HG03354 (cell line): Measurements from ENCODE around the gene DST.

Source experiments
- ATAC-seq: cut with Tn5 transposase; IDR thresholded peaks from one replicate; pipeline ENCODE4 v1.9.1; 2021; ENCODE audit warnings: mild to moderate bottlenecking; ENCODE audit not compliant: unreplicated experiment, poor library complexity, severe bottlenecking

DST gene

DNA sequence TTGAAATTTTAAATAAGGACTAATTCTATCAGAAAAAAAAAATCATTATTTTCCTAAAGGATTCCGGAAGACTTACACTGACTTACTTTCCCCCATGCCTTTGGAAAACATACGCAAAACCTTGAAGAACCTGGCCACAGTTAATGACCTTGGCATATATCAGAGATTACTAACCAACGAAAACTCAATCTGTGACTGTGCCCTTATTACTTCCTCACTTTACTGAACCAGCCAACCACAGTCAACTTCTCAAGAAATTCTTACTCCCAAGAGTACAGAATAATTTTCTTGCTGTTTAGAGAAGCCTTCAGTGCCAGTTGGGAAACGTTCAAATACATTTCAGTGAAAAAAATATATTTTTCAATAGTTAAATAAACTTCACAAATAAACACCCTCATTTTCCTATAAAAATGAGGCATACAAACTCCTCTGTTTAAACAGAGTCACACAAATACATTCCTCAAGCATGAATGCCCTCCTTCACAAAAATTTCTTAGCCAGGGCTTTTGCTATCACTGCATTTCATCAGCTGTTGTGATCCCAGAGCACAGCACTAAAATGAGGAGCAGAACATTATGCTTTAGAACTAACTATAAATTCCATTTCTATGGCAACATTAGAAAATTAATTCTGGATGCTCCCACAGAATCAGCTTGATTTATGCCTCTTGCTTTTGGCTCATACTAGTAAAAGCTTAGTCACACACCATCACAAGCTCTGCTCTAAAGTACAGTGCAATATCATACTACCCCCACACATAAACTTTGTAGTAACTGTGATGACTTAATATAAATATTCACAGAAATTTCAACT, 117.6 kb downstream of the DST start:
- no peak for ATAC-seq

DNA sequence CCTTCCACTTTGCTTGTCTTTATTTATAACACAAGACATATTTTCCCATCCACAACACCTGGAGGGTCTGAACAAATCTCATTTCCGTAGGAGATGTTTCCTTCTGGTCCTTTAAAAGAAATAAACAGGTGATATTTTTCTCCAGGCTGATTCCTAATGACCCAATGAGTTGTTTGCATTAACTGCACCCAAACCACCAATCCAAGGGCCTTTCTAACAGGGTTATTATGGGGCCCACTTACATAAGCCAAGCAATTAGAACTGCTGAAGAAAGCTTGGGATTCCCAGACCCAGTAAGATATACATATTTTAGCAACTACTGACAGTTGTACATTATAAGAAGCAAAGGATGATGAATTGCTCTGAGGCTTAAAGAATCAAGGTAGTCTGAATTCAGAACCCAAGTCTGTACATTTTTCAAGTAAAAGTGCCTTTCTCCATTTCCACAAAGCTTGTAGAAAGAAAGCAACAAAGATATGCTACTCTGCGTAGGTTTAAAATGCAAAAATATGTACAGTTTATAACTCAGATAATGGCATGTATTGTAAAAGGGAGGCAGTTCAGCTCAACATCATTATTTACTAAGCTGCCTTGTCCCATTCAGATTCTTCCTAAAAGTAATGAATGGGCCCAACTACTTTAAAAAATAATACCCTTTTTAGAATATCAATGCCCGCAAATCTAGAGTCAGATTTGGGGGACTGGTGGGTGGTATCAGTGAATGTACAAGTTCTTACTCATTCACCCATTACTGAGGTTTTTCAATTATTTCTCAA, 120.0 kb downstream of the DST start:
- no peak for ATAC-seq

DNA sequence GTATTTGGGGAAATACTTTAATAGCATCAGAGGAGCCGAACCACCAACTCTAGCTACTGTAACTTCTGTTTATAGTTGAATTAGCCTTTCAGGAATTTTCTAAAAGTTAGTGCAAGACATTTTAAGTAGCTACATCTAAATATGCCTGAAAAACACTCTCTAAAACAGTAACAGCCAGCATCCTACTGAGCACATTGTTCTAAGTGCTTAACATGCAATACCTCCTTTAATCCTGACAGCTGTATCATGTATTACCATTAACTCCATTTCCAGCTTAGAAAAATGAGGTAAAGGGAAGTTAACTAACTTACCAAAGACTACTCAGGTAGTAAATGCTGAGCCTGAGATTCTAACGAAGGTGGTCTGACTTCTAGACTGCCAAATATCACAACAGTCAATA, 120.7 kb downstream of the DST start:
- no peak for ATAC-seq

DNA sequence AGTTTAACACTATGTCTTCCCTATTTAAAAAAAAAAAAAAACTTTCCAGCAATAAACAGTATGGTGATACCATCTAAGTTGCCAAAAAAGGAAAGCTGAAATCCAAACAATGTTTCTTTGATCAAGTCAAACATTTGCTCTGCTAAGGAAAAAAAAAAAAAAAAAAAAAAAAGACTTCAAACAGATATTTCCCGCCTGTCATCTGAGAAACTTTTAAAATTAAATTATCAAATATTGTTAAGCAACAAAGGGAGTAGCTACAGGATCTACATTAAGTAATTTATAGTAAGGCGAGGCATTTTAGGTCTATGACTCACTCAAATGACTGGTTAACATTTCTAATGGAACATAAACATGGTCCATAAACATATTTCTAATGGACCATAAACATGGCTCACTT, 121.2 kb downstream of the DST start:
- ATAC-seq: no peak

DNA sequence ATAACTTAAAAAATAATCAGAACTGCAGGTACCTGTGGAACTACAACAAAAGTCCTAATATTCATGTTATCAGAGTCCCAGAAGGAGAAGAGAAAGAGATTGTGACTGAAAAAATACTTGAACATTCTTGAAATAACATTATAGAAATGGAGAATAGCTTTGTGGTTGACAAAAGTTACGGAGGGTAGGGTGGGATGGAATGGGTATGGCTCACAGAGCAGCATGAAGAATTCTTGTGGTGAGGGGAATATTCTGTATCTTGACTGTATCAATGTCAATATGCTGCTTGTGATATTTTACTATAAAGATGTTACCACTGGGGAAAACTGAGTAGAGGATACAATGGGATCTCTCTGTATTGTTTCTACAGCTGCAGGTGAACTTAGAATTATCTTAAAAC, 122.5 kb downstream of the DST start:
- no peak for ATAC-seq

DNA sequence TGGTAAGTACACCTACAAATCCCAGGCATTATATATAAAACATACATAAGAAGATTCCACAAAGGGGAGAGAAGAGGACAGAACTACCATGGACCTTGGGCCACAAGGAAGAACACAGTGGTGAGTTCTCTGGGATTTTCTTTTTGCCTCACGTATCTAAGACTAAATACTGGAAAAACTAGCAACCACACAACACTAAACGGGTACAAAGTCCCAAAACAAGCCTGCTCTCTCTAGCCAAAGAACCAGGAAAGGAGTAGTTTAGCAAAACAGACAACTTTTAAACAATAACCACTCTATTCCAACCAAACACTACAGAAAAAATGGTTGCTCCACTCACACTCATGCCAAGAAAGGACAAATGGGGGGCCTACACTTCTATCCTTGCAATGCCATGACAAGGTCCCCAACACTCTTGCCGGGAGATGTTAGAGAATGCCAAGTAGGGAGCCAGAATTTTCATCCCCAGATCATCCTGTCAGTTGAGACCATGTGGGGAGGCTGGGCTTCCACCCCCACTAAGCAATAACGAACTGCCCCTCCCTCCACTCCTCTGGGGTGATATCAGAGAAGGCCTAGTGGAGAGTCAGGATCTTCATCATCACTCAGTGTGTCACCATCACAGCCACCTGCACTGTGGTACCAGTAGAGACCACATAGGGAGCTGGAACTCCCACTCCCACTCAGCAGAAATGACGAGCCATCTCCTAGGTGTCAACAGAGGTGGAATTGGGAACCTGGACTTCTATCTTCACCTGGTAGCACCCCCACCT, 123.5 kb downstream of the DST start:
- ATAC-seq: no peak

DNA sequence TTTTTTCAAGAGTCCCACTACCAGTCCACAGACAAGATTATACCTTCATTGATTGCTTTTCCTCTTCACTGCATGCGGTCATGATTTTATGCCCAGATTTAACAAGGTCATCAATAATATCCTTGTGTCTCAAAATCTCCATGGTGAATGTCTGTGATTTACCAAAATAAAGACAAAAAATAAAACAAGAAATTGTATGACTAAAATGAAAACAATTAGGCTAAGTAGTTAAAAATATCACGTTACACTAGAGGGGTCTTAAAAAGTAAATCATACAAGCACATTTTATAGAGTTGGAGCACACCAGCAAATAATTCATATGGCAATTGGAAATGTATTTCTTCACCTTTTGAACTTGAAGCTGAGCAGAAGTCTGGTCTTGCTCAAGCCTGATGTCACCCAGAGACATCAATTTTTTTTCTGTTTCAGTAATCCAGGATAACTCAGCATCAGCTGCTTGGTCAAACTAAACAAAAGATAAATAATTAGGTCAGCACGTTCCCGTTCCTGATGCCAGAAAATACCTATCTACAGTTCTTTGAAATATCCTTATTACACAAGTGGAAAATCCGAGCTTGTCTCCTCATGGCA, 125.4 kb downstream of the DST start:
- no peak for ATAC-seq

DNA sequence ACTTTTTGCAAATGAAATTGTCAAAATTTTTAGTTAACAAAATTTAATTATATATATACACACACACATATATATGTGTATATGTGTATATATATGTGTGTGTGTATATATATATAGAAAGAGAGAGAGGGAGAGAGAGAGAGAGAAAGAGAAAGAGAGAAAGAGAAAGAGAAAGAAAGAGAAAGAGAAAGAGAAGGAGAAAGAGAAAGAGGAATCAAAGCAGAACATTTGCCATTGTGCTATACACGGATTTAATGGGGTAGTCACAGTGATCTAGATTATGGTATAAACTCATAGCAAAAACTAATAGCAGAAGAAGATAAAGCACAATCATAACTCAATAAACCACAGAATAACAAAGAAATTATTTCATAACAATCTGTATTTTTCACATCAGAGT, 126.7 kb downstream of the DST start:
- no peak for ATAC-seq

DNA sequence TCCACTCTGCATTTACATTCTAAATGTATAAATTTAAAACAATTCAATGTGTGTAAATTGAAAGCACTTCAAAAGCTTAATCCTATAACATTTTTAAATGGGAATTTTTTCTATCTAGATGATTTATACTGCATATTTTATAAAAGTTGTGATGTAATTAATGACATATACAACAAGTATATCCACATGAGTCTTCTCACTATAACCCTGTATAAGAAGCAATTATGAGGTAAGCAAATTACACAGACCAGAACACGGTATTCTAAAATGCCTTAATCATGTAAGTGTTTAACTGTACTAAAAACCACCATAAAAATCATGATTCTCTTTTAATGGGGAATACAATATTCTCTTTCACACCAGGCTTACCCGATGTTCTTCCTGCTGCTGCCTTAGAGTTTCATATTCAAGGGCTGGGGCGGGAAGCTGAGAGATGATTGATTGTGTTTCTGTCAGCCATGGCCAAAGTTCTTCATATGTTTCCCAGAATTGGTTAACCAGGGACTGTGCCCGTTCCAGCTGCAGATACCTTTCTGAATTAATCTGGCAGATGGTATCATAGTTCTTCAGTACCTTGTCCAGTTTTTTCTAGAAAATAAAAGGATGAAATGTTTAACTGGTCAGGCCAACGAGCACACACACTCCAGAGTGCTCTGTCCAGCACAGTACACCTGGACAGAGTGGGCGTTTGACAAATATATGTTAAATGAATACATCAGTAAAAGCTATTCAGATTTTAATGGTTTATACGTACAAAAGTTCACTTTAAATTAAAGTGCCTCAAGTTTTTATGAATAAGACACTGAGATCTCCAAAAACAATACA, 127.4 kb downstream of the DST start:
- no peak for ATAC-seq

DNA sequence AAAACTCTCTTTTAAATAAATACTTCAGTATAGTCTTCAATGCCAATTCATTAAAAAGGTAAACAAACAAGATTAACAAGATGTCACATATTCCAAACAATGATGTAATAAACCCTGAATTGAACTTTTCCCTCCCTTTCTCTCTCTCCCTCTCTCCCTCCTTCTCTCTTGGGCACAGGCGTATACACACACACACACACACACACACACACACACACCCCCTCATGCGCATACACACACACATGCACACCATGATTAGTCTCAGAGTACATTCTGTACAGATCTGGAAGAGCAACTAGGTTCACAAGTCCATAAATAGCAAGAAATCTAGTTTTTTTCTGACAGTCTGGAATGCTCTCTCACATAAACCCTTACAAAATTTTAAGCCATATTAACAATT, 128.3 kb downstream of the DST start:
- ATAC-seq: no peak

DNA sequence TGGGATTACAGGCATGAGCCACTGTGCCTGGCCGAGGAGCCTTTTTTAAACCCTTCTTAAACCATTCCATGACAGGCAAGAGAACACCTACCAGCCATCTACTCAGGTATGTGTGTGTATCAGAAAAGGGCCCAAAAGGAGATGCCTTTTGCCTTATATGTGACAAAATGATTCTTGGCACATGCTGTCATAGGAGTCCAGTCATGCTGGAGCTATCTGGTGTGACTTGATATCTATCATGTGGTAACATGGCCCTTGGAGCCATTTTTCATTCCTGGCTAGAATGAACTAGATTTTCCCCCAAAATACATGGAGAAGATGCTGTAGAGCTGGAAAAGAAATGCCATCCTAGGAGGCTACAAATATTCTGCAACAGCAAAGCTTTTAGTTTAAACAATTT, 129.1 kb downstream of the DST start:
- no peak for ATAC-seq

DNA sequence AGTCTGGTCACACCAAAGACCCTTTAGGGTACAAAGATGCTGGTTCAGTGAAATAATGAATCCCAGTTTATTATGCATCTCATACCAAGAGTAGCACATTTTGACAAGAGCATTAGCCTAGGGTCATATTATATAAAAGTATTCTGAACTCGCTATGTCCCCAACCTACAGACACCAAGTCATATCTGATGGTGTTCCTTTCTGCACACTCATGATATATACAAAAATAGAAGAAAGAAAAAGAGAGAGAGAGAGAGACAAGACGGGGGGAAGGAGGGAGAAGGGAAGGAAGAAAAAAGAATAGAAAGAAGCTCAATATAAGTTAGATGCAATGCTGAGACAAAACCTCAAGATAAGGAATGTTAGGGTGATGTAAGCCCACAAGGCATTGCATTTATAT, 131.1 kb downstream of the DST start:
- no peak for ATAC-seq

DNA sequence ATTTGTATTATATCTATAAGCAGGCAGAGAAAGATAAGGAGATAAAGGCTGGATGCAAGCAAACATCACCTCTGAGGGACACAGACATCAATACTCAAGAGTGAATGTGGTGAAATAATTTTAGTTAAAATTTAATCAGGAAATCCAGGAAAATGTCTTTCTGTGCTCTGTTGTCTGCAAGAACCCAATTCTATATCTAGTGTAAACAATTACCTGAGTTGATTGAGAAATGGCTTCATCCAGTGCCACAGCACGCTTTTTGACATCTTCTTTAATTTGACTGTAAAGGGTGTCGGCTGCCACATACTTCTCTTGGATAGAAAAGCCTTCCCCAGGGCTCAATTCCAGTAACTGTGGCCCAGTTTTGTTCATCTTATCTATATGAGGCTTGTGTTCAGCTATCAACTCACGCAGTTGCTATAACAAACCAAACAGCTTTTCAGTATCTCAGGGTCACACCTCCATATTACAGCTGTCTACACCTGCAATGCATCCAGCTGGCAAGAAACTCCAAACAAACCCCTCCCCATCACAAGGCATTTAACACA, 131.6 kb downstream of the DST start:
- no peak for ATAC-seq

DNA sequence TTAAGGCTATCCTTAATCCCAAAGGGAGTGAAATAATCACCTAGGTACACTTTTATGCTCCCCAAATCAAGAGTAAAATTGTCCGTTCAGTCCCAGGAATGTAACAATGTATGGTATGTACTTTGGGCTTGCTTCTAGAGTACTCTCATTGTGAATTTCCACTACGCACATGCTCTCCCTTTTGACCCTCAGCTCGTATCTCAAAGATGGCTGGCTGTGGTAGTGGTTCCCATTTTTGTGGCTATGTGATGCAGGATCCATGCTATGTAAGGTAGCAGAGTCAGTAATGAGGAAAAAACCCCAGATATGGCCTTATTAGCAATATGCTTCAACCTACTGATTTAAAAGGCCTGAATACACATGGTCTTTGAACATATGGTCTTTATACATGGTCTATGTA, 133.7 kb downstream of the DST start:
- ATAC-seq: no peak

DNA sequence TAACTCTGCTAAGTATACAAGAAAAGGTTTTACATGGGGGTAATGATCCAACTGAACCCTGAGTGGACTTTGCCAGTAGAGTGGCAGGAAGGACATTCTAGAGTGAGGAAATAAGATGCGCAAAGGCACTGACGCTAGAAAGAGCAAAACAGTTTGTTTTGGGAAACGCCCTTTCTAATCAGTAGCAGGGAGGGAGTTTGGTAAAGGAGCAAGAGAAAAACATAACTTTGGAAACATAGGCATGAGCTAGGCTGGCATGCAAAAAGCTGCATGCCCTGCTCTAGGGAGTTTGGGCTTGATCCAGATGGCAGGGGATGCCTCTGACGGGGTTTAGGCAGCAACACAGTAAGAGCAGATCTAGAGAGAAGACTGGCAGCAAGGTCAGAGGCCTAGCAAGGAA, 135.2 kb downstream of the DST start:
- no peak for ATAC-seq

DNA sequence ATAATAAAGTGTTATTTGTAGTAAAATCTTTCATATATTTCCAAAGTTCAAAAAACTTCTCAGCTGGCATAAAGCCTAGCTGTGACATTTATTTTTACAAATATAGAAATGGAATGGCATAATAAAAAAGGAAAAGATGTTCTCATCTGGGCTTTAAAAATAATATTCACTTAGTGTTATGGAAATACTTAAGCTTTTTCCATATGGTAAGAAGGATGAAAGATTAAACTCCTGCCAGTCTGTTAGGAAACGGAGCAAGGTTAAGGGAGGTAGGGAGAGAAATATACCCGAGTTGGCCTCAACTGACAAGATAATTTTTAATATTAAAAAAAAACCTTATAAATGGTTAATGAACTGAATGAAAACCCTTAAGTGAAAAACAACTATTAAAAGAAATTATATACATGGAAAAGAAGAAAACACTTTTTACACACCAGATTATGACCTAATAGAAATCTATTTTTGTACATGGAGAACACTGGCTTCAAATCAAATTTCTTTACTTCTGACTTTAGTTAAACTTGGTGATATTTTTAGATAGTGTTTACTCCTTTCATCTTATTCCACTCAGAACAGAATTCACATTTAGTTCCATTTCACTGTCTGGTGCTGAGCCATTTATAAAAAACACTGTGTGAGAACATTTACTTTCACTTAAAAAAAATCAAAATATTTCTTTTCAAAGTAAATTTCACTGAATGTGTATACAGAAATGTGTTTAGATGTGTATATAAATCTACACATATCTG, 137.0 kb downstream of the DST start:
- ATAC-seq: no peak

DNA sequence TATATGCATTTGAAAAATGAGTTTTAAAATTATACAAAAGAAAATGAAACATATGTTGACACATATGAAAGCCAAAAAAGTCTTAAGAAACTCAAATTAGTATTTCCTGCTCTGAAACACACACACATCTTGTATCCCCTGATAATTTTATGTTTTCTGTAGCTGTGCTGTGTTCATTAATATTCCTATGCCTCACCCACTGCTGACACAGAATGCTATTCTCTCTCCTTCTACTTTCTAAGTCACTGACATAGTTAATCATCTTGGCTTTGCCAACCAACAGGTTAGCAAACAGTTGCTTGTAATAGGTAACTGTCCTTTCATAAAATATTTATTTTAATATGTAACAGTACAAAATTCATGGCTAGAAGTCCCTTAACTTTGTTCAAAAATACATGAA, 140.7 kb downstream of the DST start:
- no peak for ATAC-seq

DNA sequence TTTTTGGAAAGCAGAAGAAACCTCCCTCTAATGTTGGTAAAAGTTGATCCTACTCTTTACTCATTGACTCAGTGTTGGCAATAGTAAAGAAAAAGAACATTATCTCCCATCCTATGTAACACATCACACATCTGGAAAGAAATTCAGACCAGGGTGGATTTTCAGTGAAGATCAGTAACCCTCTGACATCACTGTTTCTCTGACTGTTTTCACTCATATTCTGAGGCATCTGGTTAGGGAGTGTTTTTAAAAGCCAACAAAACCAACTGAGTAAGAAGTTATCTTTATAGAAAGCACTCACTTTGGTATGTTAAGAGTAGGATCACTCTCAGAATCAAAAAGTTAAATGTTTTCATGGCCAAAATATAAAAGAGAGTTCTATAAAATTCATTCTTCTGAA, 143.6 kb downstream of the DST start:
- ATAC-seq: no peak

DNA sequence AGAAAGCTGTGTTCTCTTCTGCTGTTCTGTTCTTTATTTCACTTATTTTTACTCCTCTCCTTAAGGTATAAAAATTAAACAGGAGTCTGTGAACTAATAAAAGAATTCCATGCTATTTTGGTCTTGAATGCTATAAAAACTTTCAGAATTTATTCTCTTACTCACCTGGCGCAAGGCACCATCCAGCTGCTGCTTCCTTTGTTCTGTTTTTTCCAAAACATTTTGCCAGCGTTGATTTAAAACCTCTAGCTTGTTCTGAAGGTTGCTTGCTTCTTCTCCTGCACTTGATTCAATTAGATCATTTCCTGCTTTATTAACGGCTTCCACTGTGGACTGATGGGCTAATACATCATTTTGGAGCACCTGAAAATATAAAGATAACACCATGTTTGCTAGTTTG, 145.0 kb downstream of the DST start:
- ATAC-seq: no peak
